Loucy (cell line): ENCODE data around the gene ADGRL2.

ENCODE experiments used
- H2AFZ ChIP-seq: fragments of 200-600 bp; sonication (generic); 2 replicates; pipeline ENCODE4 v1.6.0; 2016; ENCODE audit warnings: antibody characterized with exemption, mild to moderate bottlenecking, low read length, moderate library complexity
- H3F3A ChIP-seq: fragments of 200-600 bp; 2 replicates; pipeline ENCODE4 v1.6.0; 2016; ENCODE audit warnings: antibody characterized with exemption, low read depth, mild to moderate bottlenecking
- H3K27me3 ChIP-seq: fragments of 200-600 bp; sonication (generic); 2 replicates; pipeline ENCODE4 v1.6.1; 2014; ENCODE audit warnings: low read length, mild to moderate bottlenecking; ENCODE audit not compliant: insufficient read depth, poor library complexity, severe bottlenecking
- H3K36me3 ChIP-seq: fragments of 200-600 bp; sonication (generic); 2 replicates; pipeline ENCODE4 v1.6.1; 2016; ENCODE audit warnings: low read length; ENCODE audit not compliant: insufficient read depth
- H3K4me1 ChIP-seq: fragments of 200-600 bp; sonication (generic); 2 replicates; pipeline ENCODE4 v1.5.1; 2014; ENCODE audit warnings: low read length, mild to moderate bottlenecking; ENCODE audit not compliant: insufficient read depth, poor library complexity, severe bottlenecking
- H3K4me2 ChIP-seq: fragments of 200-600 bp; sonication (generic); 2 replicates; pipeline ENCODE4 v1.6.0; 2014; ENCODE audit warnings: antibody characterized with exemption, low read length, low read depth, mild to moderate bottlenecking; ENCODE audit not compliant: poor library complexity, severe bottlenecking
- H3K4me3 ChIP-seq: fragments of 200-600 bp; sonication (generic); 2 replicates; pipeline ENCODE4 v1.5.1; 2014; ENCODE audit warnings: low read length, mild to moderate bottlenecking, mixed read lengths; ENCODE audit not compliant: poor library complexity, severe bottlenecking
- H3K79me2 ChIP-seq: fragments of 200-600 bp; sonication (generic); 2 replicates; pipeline ENCODE4 v1.6.1; 2014; ENCODE audit warnings: low read length; ENCODE audit not compliant: insufficient read depth
- H3K9ac ChIP-seq: fragments of 200-600 bp; sonication (generic); 2 replicates; pipeline ENCODE4 v1.6.0; 2014; ENCODE audit warnings: mild to moderate bottlenecking, low read depth, low read length, moderate library complexity; ENCODE audit not compliant: poor library complexity, severe bottlenecking
- H3K9me2 ChIP-seq: fragments of 200-600 bp; sonication (generic); replicated peaks from 2 replicates; pipeline ENCODE4 v1.6.1; 2016; ENCODE audit warnings: low read depth, low read length, mixed read lengths
- H3K9me3 ChIP-seq: fragments of 200-600 bp; sonication (generic); 2 replicates; pipeline ENCODE4 v1.6.1; 2014; ENCODE audit warnings: mild to moderate bottlenecking, antibody characterized with exemption, low read length, low read depth; ENCODE audit not compliant: insufficient read depth
- H4K20me1 ChIP-seq: fragments of 200-600 bp; sonication (generic); 2 replicates; pipeline ENCODE4 v1.6.0; 2014; ENCODE audit warnings: antibody characterized with exemption, low read length, mild to moderate bottlenecking; ENCODE audit not compliant: insufficient read depth, poor library complexity, severe bottlenecking
- CTCF ChIP-seq: fragments of 200-600 bp; sonication (generic); conservative IDR thresholded peaks from 2 replicates; pipeline ENCODE4 v1.5.1; 2014; ENCODE audit warnings: mild to moderate bottlenecking, antibody characterized with exemption, low read length
- EZH2phosphoT487 ChIP-seq: fragments of 200-600 bp; IDR thresholded peaks from 2 replicates; pipeline ENCODE4 v1.6.1; 2018; ENCODE audit warnings: antibody characterized with exemption, mild to moderate bottlenecking, moderate library complexity, borderline replicate concordance

The ADGRL2 gene

DNA sequence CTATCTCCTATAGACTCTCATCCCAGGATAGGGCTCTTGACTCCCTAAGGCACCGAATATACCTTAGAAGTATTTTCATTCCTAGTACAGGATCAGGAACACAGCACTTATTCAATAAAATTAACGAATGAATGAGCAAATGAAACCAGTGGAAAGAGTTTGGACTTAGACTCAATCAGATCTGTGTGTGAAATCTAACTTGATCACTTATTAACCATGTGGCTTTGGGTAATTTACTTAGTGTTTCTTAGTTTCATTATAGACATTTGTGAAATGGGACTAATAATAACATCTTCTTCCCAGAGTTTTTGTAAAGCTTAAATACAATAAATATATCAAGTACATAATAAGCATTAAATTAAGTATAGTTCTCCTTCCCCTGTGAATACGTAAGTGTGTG lies 230.1 kb downstream of the ADGRL2 start:
- Histone ChIP-seq H3K4me3 (no peak overlapping the region), H3K9ac (no peak overlapping the region), H4K20me1 (no peaks in the 10 kb centered on the region), H3K36me3 (no peaks in the 10 kb centered on the region), H3K9me3 (no peaks in the 10 kb centered on the region), H3K9me2 (no peaks in the 10 kb centered on the region), H2AFZ (no peak overlapping the region), H3K79me2 (no peaks in the 10 kb centered on the region), H3K4me2 (no peak overlapping the region), H3F3A (no peaks in the 10 kb centered on the region), H3K4me1 (no peaks in the 10 kb centered on the region), H3K27me3 (no peaks in the 10 kb centered on the region)
- TF ChIP-seq CTCF (no peak), EZH2phosphoT487 (no peak)

- no peaks in the 10 kb centered on the region for H3K9me3 ChIP-seq
- H4K20me1 ChIP-seq = no peaks in the 10 kb centered on the region
- no peak for TF ChIP-seq CTCF
- no peak for TF ChIP-seq EZH2phosphoT487
- no peak overlapping the region for H3K4me3 ChIP-seq
- H3K9ac ChIP-seq = no peak overlapping the region
- no peaks in the 10 kb centered on the region for H3K36me3 ChIP-seq
- H3K4me1 ChIP-seq = no peaks in the 10 kb centered on the region
- H3K79me2 ChIP-seq = no peaks in the 10 kb centered on the region
- H3K27me3 ChIP-seq = no peaks in the 10 kb centered on the region
- H3K9me2 ChIP-seq = no peaks in the 10 kb centered on the region
- H3F3A ChIP-seq = no peaks in the 10 kb centered on the region
- H2AFZ ChIP-seq = no peak overlapping the region
- H3K4me2 ChIP-seq = no peak overlapping the region
Measured at GRCh38 chr1:82032068-82032467, 231.3 kb downstream of the ADGRL2 start.

DNA sequence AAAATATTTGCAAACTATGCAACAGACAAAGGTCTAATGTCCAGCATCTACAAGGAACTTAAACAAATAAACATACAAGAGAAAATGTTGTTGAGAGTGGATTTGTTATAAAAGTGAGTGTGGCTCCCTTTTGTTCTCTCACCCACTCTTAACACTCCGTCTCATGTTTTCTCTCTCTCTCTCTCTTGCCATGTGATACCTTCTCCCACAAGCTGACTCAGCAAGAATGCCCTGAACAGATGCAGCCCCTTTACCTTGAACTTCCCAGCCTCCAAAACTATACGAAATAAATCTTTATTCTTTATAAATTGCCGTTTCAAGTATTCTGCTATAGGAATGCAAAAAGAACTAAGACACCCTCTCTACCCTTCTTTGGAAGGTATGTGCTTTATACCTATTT lies 234.1 kb downstream of the ADGRL2 start:
- Histone ChIP-seq H4K20me1 (no peaks in the 10 kb centered on the region), H3K79me2 (no peaks in the 10 kb centered on the region), H3K9me2 (no peaks in the 10 kb centered on the region), H3K4me1 (no peaks in the 10 kb centered on the region), H2AFZ (no peak overlapping the region), H3K4me3 (no peak overlapping the region), H3K27me3 (no peaks in the 10 kb centered on the region), H3K4me2 (no peak overlapping the region), H3K36me3 (no peaks in the 10 kb centered on the region), H3K9me3 (no peaks in the 10 kb centered on the region), H3K9ac (no peak overlapping the region), H3F3A (no peaks in the 10 kb centered on the region)
- TF ChIP-seq CTCF (no peak), EZH2phosphoT487 (no peak)
